GM18951 (cell line): ENCODE measurements around the gene B3GALT6.

Experiments used
- POLR2A ChIP-seq: IDR thresholded peaks from 4 replicates; pipeline ENCODE4 v1.6.1; 2011; ENCODE audit warnings: mild to moderate bottlenecking; ENCODE audit not compliant: insufficient read length, insufficient read depth; ENCODE audit errors: extremely low read depth
- in situ Hi-C: fragments of 300-500 bp; cut with MboI; formaldehyde crosslinking; loops from one replicate; pipeline ENCODE4 v1.12.0; 2022; ENCODE audit warnings: low sequenced_read_pairs, mixed read lengths, inconsistent platforms; ENCODE audit not compliant: unreplicated experiment

The B3GALT6 gene

DNA sequence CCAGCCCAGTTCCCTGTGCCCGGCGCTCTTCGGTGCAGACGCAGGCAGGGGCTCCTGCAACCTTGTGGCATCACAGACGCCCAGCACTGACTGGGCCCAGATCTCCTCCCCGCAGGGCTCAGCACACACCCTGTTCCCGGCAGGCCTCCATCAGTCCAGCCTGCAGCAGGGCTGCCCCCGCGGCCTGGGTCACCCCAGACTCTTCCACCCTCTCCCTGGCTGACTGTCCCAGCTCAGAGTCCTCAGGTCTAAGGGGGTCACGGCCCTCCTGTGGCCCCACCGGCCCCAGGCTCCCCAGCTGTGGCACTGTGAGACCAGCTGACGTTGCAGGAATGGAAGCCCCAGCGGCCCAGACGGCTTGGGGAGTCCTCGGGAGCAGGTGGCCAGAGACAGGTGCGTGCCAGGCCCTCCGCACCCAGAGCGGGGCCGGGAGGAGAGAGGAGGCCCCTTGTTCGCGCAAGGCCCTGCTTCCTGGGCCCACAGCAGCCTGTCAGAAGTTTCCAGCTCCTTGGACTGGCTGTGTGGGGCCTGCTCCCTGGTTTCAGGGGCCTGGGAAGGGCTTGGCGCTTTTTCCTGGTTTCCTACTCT lies 4.2 kb downstream of the B3GALT6 start:
- in situ Hi-C loops, result no loop called here

DNA sequence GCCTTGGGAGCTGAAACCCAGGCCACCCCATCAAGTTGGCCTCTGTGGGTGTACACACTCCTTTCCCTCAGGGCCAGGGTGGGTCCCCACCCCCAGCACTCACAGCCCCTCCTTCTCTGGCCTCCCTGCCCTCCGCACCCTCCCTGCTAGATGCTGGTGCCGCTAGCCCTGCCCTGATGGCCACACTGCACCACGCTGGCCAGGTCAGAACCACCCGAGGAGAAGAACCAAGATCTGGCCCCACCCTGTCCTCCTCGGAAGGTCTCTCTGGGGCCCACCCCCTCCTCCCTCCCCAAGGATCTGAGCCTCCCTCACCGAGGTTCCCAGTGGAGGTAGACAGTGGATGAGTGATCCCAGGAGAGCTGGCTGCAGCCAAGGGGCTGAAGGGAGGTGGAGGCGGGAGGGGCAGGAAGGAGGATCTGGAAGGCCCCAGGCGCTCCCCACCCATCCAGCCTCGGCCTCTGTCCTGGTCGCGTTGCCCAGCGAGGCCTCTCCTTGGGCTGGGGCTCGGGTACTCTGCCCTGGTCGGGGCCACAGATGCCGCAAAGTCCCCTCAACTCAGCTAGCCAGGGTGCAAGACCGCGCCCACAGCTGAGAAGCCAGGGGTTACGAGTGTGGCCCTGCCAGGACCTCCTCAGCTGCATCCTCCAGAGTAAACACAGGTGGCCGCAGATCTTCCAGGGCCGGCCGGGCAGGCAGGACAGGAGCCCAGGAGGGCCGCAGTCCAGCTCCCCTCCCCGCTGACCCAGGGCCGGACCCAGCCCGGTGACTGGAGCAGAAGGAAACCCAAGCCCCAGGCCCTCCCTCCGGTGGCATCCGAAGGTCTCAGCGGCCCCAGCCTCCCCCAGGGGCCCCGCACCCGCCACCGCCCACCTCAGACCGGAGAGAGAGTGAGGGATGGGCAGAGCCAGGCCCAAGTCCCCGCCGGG lies 5.2 kb downstream of the B3GALT6 start:
- TF ChIP-seq POLR2A, result no peak
- in situ Hi-C loops, result no loop called here

More for the DNA sequence above, 4.2 kb downstream of the B3GALT6 start:
- no peak for TF ChIP-seq POLR2A

DNA sequence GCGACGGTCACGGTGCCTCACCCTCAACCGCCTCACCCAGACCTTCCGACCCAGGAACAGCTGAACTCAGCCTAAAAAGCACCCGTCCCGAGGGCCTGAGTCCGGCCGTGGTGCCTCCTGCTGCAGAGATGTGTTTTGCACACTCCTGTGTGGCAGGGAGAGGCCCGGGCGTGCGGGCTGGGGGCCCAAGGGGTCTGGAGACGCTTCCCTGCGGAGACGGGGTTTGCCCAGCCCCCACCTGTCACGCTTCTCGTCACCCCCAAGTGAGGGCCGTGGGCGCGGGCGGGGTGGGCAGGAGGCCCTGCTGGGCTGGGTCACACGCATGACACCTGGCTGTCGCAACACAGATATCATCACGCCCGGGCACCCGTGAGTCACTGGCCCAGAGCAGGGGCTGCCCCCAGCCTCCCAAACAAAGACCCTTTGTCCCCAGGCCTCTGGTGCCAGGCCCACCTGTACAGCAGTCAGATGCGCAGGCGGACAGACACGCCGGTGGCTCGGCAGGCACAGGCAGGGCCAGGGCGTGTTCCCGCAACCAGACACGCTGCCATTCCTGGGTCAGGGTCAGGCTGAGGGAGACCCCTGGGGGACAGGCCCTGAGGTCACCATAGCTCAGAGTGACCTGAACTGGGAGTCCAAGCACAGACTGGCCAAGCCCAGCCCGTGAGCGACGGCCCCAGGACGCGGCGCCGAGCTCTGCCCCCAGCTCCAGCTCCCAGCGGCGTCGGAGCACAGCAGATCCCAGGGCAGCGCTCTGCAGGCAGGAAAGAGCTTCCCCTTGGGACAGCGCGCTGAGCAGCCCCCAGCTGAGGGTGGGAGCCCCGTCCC lies 6.1 kb downstream of the B3GALT6 start:
- TF ChIP-seq POLR2A, result no peak
- in situ Hi-C loops, result no loop called here

DNA sequence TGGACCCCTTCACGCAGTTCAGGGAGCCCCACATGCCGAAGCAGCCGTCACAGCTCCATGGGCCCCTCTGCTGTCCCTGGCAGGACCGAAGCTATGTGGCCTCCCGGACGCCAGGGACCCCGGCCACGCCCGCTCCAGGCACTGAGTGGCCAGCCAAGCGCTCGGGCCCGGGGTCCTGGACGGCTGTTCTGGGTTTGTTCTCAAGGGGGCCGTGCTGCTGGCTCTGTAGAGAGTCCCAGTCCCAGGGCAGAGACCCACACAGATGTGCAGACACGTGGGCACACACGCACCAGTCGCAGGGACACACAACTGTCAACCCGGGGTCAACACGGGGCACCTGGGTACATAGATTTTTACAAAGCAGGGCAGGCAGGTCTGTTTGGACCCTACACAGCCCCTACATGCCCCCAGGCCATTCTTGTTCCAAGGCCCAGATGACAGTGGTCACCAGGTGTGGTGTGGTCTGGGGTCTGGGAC lies 6.7 kb downstream of the B3GALT6 start:
- in situ Hi-C loops, result no loop called here
- no peak for TF ChIP-seq POLR2A

DNA sequence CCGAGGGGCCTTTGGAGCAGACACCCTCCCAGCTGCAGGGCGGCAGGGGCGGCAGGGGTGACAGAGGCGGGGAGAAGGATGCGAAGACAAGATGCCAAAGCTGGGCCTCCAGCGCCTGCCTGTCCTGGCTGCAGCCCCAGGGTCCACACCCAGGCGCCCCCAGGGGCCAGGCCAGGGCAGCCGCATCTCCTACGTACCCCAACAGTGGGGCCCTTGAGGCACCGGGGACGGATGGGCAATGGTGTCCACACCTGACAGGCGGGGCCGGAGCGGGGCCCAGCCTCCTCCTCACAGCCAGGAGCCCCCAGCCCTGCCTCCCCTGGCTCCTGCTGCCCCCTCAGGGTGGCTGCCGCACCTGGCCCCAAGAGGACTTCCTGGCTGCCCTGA lies 7.2 kb downstream of the B3GALT6 start:
- in situ Hi-C loops, result no loop called here

DNA sequence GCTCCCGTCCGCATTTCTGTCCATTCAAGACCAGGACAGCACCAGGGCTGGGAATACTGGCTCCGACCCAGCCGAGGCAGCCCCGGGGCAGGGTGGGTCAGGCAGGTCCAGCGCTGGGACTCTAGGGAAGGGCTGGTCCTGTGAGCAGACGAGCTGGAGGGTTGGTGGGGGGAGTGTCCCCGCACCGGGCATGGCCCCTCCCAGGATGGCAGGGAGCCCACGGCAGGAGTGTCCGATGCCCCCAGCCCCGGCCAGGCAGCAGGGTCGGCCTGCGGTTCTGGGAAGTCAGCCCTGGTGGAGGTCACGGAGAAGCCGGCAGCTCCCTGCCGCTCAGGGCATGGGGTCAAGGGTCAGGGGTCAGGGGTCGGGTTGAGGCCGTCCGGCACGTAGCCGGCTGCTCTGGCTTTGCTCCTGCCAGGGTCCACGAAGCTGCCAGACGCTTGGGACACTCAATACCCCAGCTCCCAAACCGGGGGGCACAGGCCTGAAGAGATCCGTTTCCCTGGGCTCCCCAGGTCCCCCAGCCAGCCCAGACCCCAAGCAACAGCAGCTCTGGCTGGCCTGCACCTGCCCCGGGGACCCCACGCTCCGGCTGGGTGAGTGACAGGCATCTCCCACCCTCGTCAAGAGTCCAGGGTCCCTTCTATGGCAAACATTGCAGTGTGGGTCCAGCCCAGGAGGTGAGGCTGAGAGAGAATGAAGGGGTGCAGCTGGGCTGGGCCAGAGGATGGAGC lies 7.7 kb downstream of the B3GALT6 start:
- in situ Hi-C loops, result no loop called here
- TF ChIP-seq POLR2A, result no peak

More for the DNA sequence above, 7.2 kb downstream of the B3GALT6 start:
- TF ChIP-seq POLR2A, result no peak

DNA sequence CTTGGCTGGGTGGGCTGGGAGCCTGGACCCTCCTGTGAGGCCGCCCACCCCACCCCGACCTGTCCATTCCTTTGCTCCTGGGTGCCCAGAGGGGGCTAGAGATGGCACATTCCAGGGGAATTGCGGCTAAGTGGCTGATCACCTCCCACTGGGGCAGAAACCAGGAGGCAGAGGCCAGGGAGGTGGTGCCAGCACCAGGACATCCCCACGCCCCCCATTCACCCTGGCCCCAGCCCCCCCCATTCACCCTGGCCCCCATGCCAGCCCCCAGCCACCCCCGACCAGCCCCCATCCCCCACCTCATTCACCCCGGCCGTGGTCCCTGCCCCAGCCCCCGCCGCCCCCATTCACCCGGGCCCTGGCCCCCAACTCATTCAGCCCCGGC lies 8.3 kb downstream of the B3GALT6 start:
- no peak for TF ChIP-seq POLR2A
- in situ Hi-C loops, result no loop called here

DNA sequence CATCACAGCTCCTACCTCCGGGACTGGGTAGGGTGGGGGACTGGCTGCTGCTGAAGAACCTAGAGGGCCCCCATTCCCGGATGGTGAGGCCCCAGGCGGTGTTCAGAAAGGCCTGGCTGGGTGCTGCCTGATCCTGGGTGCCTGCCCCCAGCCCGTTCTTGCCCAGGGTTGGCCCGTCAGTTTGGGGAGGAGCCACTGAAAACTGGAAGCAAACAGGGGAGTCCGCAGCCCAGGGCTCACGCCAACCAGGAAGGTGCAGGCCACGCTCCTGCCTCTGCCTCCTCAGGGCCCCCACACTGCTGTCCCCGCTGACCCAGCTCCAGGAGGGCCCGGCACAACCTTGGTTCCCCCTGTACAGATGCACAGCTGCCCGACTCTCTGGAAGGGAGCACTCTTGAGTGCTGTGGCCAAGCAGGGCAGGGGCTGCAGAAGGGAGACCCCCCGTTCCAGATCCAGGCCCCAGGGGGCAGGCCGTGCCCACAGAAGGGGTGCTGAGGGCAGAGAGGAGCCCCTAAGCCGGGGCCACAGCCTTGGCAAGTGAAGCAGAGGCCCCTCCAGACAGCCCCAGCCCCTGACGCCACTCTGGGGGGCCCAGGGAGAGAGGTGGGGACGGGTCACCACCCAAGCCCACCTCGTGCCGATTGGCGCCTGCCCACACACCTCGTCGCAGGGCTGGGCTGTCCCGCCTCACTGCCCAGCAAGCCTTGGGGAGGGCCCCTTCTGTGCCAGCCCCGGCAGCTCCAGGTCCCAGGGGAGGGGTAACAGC lies 9.0 kb downstream of the B3GALT6 start:
- in situ Hi-C loops, result no loop called here
- TF ChIP-seq POLR2A, result no peak

DNA sequence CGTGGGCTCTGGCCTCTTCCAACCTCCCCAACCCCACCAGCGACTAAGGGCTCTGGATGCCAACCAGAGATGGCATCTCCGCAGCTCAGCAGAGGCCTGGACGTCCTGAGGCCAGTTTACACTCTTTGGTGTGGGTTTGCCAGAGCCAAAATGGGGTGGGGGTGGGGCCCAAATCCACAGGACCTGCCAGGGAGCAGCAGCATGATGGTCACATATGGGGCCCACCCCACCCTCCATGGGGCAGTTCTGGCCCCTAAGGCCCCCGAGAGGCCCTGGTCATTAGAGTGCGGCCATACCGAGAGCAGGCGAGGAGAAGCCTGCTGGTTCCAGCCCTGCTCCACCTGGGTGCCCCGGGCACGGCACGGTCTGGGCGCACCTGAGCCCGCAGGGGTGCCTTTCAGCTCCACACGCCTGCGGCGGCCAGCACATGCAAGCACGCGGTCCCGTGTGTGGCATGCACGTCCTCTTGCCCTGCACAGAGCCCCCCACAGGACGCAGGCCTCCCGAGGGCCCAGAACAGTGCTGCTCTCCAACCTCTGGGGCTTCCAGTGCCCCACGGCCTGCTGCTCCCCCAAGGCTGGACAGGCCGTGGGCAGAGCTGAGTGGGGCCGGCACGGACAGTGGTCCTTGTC lies 9.7 kb downstream of the B3GALT6 start:
- TF ChIP-seq POLR2A, result no peak
- in situ Hi-C loops, result no loop called here

DNA sequence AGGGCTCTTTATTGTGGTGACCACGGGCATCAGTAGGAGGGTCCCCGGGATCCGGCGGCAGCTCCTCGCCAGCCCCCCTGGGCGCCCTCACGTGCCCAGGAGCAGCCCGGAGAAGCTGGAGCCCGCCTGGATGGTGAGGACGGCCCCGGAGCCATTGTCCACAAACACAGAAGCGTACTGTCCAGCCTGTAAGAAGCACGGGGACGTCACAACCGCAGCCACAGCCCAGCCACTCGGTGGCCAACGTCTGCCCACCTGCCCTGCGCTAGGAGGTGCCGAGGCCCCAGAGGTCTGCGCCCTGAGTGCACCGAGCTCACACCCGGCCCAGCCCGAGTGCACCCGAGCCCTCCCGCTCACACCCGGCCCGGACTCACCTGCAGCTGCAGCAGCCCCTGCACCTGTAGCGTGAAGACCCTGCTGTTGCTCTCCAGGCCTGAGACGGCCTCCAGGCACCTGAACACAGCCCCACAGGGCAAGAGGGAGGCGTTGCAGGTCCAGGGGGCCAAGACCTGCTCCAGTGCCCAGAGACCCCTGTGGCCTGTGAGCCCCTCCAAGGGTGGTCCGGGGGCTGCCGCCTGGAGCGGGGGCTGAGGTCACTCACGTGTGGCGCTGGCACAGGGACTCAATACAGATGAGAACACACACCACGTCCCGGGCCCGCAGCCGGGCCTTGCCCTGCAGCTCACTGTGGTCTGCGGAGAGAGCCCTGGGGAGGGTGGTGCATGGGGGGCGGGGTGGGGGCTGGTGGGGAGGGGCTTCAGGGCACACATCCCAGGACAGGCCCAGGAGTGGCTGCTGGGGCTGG lies 10.6 kb downstream of the B3GALT6 start:
- in situ Hi-C loops, result no loop called here

DNA sequence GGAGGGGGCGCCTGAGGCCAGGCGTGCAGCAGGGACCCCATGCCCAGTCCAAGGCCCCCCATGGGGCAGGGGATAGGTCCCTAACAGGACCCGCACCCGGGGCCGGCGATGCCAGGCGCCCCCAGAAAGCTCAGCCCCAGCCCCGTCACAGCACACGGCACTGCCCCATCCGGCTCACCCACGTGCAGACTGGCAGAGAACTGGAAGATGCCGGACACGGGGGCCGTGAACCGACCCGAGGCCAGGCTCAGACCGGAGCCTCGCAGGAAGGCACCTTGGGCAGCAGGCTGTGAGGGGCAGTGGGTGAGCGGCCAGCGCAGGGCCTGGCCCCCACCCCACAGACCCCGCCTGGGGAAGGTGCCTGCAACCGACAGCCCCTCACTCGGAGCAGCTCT lies 11.2 kb downstream of the B3GALT6 start:
- TF ChIP-seq POLR2A, result no peak
- in situ Hi-C loops, result no loop called here

More for the DNA sequence above, 10.6 kb downstream of the B3GALT6 start:
- TF ChIP-seq POLR2A, result no peak
